GM12864 (cell line): Measurements from ENCODE around the gene COX4I1.

Experiments
- DNase-seq: peaks from one replicate; pipeline ENCODE4 v3.0.0-alpha.2; 2011; ENCODE audit warnings: low read depth
- H3K4me3 ChIP-seq: 2 replicates; pipeline ENCODE4 v1.5.1; 2011; ENCODE audit warnings: mild to moderate bottlenecking, low read depth, low read length, control low read depth
- CTCF ChIP-seq: IDR thresholded peaks from 2 replicates; pipeline ENCODE4 v1.5.1; 2011; ENCODE audit warnings: low read depth, mild to moderate bottlenecking, moderate library complexity, low read length, control low read depth, inconsistent platforms; ENCODE audit errors: missing control alignments

COX4I1 gene

DNA sequence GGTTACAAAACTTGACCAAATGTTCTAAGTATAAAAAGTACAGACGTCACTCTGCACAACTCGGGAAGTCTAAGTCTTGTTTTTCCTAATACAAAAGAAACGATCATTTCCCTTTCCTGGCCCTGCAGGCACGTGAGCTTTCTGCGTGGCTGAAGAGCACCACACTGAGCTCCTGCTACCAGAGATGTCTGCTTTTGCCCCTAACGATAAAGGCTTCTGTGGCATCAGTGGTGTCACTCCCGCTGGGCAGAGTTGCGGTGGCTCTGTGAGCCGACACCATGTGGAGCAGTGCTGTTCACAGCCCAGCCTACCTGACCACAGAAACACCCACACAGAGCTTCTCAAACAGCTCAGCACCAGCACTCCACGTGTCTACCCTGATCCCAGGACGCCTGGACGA, 20.6 kb upstream of the COX4I1 start:
- H3K4me3 ChIP-seq = no peak overlapping the region
- no peak for TF ChIP-seq CTCF
- no peak for DNase-seq

DNA sequence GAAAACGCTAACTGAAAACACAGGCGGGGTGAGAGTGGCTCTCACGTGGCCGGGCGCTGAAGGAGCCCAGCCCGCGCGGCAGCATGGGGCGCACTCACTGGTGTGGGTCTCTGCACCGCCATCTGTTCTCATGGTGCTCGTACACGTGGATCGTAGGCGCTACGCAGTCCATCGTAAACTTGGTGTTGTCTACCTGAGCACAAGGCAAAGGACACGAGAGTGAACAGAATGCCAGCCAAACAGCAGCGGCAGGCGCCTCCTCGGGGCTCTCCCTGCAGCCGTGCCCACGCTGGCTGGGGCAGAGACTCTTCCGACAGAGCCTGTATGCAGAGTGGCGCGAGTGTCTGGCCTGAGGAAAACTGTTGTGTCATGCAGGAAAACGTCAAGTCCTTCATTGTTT, 19.2 kb upstream of the COX4I1 start:
- TF ChIP-seq CTCF = no peak
- no peak overlapping the region for H3K4me3 ChIP-seq
- DNase-seq = no peak

DNA sequence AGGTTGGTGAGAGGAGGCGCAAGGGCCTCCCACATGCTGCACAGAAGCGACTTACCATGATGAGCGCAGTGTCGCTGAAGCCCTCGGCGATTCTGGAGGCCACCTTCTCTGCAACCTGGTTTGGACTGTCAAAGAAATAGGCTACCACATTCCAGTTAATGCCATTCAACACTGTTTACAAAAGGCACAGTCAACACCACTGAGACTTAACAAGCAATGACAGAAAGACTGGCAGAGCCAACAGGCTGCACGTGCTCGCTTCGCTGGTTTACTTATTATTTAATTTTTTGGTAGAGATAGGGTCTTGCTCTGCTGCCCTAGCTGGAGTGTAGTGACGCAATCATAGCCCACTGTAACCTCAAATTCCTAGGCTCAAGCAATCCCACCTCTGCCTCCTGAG, 18.3 kb upstream of the COX4I1 start:
- DNase-seq = no peak
- no peak overlapping the region for H3K4me3 ChIP-seq
- TF ChIP-seq CTCF = no peak

- no peak overlapping the region for H3K4me3 ChIP-seq
- DNase-seq = no peak
- no peak for TF ChIP-seq CTCF
These were observed 17.7 kb upstream of the COX4I1 start for GRCh38 chr16:85781695-85782370.

GRCh38 chr16:85782451-85782850, 17.0 kb upstream of the COX4I1 start:
- H3K4me3 ChIP-seq = no peak overlapping the region
- no peak for TF ChIP-seq CTCF
- DNase-seq = no peak

DNA sequence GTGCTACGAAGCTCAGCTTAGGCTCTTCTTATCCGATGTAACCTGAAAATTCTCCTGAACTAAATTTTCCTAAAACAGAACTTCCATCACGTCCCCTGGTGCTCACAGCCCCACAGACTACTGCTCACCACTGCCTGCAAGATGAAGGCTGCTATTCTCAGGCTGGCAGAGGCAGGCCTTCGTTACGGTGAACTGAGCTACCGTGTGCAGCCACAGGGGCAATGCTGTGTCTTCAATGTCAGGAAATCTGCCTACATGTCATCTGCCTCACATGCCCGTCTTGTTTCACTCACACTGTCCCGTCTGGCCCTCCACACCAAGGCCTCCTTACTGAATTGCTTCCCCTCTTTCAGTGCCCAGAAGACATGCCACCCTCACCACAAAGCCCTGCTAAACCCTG, 16.1 kb upstream of the COX4I1 start:
- TF ChIP-seq CTCF = no peak
- no peak overlapping the region for H3K4me3 ChIP-seq
- DNase-seq = no peak

- DNase-seq = no peak
- no peak overlapping the region for H3K4me3 ChIP-seq
- TF ChIP-seq CTCF = no peak
These were observed 14.7 kb upstream of the COX4I1 start for GRCh38 chr16:85784813-85785212.
